Gastroesophageal sphincter (tissue), 3 donors: ENCODE measurements around the gene KLK11.

Source experiments
- CTCF ChIP-seq, 4 experiments: fragments of 200-600 bp in 2 of 4; fragments of 450-650 bp in 2 of 4; sonication (generic) in 1 of 4; IDR thresholded peaks; one replicate each; pipeline ENCODE4 v1.5.1; 2017 to 2019; ENCODE audit warnings: antibody characterized with exemption in 4 of 4, mild to moderate bottlenecking in 2 of 4, moderate library complexity in 2 of 4
- POLR2AphosphoS5 ChIP-seq: sonication (generic); formaldehyde crosslinking; IDR thresholded peaks from one replicate; pipeline ENCODE4 v1.6.1; 2017; ENCODE audit warnings: antibody characterized with exemption

GRCh38 chr19:51044327-51044726 lies 17.9 kb upstream of the KLK11 start:
- no peak for TF ChIP-seq CTCF (IDR thresholded peaks at IDR 0.05)
- TF ChIP-seq POLR2AphosphoS5 = no peak
